ENCODE results near the gene SLC50A1. TPM values are rescaled to one million over a fixed set of nuclear protein-coding genes. Genes with fewer than 3 reads are reported as not detected.
"Not testable (repeated sequence)": the region's sequence is repeated elsewhere in the genome, so short reads cannot be mapped to it uniquely, and the experiment has no call there.

The SLC50A1 gene
- total and polyA plus RNA-seq, 4 donors, result 26.3 to 114 (median 68.4) TPM

- DNase-seq, result no peak
These were observed 9.8 kb downstream of the SLC50A1 start for GRCh38 chr1:155145491-155145890.

DNA sequence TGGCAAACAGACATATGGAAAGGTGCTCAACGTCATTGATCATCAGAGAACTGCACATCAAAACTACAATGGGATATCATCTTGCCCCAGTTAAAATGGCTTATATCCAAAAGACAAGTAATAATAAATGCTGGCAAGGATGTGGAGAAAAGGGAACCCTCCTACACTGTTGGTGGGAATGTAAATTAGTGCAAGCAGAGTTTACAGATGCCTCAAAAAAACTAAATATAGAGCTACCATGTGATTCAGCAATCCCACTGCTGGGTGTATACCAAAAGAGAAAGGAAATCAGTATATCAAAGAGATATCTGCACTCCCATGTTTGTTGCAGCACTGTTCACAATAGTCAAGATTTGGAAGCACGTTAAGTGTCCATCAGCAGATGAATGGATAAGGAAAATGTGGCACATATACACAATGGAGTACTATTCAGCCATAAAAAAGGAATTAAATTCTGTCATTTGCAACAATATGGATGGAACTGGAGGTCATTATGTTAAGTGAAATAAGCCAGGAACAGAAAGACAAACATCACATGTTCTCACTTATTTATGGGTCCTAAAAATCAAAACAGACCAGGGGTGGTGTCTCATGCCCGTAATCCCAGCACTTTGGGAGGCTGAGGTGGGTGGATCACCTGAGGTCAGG, 20.5 kb downstream of the SLC50A1 start:
- not testable (repeated sequence) for H3K9ac ChIP-seq (ENCODE audit: insufficient read depth in 1 of 2, low read length in 2 of 2); H3K27ac ChIP-seq (ENCODE audit: low read depth in 1 of 2, low read length in 1 of 2); H3K4me1 ChIP-seq (ENCODE audit: control insufficient read depth in 5 of 5, insufficient read depth in 5 of 5, low read length in 5 of 5); H3K9me3 ChIP-seq (ENCODE audit: control insufficient read depth in 4 of 4, insufficient read depth in 3 of 4, low read length in 3 of 4); H3K4me3 ChIP-seq; H3K36me3 ChIP-seq (ENCODE audit: control insufficient read depth in 4 of 4, insufficient read depth in 4 of 4, low read length in 4 of 4); H3K27me3 ChIP-seq (ENCODE audit: control insufficient read depth in 3 of 3, insufficient read depth in 3 of 3, low read length in 2 of 3); DNase-seq; ATAC-seq (ENCODE audit: insufficient read depth, low FRiP score)
- 70 to 84% methylated on average over 3 of the region's 3 CpGs for WGBS, 2 donors

More at GRCh38 chr1:155145491-155145890, 9.8 kb downstream of the SLC50A1 start:
- no peak overlapping the region for H3K9ac ChIP-seq (ENCODE audit: insufficient read depth in 1 of 2, low read length in 2 of 2)
- no peak for TF ChIP-seq CTCF (IDR thresholded peaks at IDR 0.05; ENCODE audit: control extremely low read depth, extremely low read depth)
- no peaks in the 10 kb centered on the region for H3K27me3 ChIP-seq (ENCODE audit: control insufficient read depth in 3 of 3, insufficient read depth in 3 of 3, low read length in 2 of 3)
- no peak for ATAC-seq (ENCODE audit: insufficient read depth, low FRiP score)
- no peaks in the 10 kb centered on the region for H3K36me3 ChIP-seq (ENCODE audit: control insufficient read depth in 4 of 4, insufficient read depth in 4 of 4, low read length in 4 of 4)
- H3K27ac ChIP-seq (ENCODE audit: low read depth in 1 of 2, low read length in 1 of 2), result no peak overlapping the region
- peaks cover 0 to 2% (median 0%) of the 10 kb centered on the region in 5 donors for H3K4me1 ChIP-seq (ENCODE audit: control insufficient read depth in 5 of 5, insufficient read depth in 5 of 5, low read length in 5 of 5)
- H3K4me3 ChIP-seq, result no peak overlapping the region
- H3K9me3 ChIP-seq (ENCODE audit: control insufficient read depth in 4 of 4, insufficient read depth in 3 of 4, low read length in 3 of 4), result no peaks in the 10 kb centered on the region
- 83 to 91% methylated on average over 3 of the region's 3 CpGs for WGBS, 2 donors

- H3K27ac ChIP-seq (ENCODE audit: low read depth in 1 of 2, low read length in 1 of 2), result no peak overlapping the region
- no peak for TF ChIP-seq CTCF (IDR thresholded peaks at IDR 0.05; ENCODE audit: control extremely low read depth, extremely low read depth)
- H3K4me3 ChIP-seq, result no peak overlapping the region
- WGBS, 2 donors, result 86 to 90% methylated on average over 1 of the region's 1 CpG
- no peak overlapping the region for H3K9ac ChIP-seq (ENCODE audit: insufficient read depth in 1 of 2, low read length in 2 of 2)
- no peak for DNase-seq
- no peak for ATAC-seq (ENCODE audit: insufficient read depth, low FRiP score)
- no peaks in the 10 kb centered on the region for H3K4me1 ChIP-seq (ENCODE audit: control insufficient read depth in 5 of 5, insufficient read depth in 5 of 5, low read length in 5 of 5)
- H3K36me3 ChIP-seq (ENCODE audit: control insufficient read depth in 4 of 4, insufficient read depth in 4 of 4, low read length in 4 of 4), result no peaks in the 10 kb centered on the region
- no peaks in the 10 kb centered on the region for H3K27me3 ChIP-seq (ENCODE audit: control insufficient read depth in 3 of 3, insufficient read depth in 3 of 3, low read length in 2 of 3)
- H3K9me3 ChIP-seq (ENCODE audit: control insufficient read depth in 4 of 4, insufficient read depth in 3 of 4, low read length in 3 of 4), result no peaks in the 10 kb centered on the region
These were observed 23.3 kb downstream of the SLC50A1 start for GRCh38 chr1:155158991-155159390.

DNA sequence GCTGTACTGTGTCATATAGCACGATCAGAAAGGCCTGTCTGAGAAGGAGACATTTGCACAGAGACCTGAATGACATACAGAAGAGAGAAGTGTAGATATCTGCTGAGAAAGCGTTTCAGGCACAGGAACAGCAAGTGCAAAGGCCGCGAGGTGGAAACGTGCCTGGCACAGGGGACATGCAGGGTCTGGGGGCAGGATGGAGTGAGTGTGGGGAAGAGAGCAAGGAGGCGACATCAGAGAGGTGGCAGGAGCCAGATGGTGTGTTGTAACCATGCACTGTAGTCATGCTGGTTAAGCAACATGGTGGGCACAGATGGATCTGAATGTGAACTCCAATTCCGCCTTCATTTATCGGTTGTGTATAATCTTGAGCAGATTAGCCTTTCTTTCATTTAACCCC, 24.5 kb downstream of the SLC50A1 start:
- 61 to 80% methylated on average over 8 of the region's 8 CpGs for WGBS, 2 donors
- no peak overlapping the region for H3K9ac ChIP-seq (ENCODE audit: insufficient read depth in 1 of 2, low read length in 2 of 2)

GRCh38 chr1:155162631-155163030, 27.0 kb downstream of the SLC50A1 start:
- 98% methylated on average over 6 of the region's 6 CpGs for WGBS, 2 donors
- H3K36me3 ChIP-seq (ENCODE audit: control insufficient read depth in 4 of 4, insufficient read depth in 4 of 4, low read length in 4 of 4); H3K27me3 ChIP-seq (ENCODE audit: control insufficient read depth in 3 of 3, insufficient read depth in 3 of 3, low read length in 2 of 3); H3K4me3 ChIP-seq; H3K27ac ChIP-seq (ENCODE audit: low read depth in 1 of 2, low read length in 1 of 2); DNase-seq; H3K9me3 ChIP-seq (ENCODE audit: control insufficient read depth in 4 of 4, insufficient read depth in 3 of 4, low read length in 3 of 4); ATAC-seq (ENCODE audit: insufficient read depth, low FRiP score); H3K9ac ChIP-seq (ENCODE audit: insufficient read depth in 1 of 2, low read length in 2 of 2): not testable (repeated sequence)
- peaks cover 0 to 16% (median 0%) of the 10 kb centered on the region in 5 donors for H3K4me1 ChIP-seq (ENCODE audit: control insufficient read depth in 5 of 5, insufficient read depth in 5 of 5, low read length in 5 of 5)

More for the DNA sequence above, 24.5 kb downstream of the SLC50A1 start:
- Histone ChIP-seq H3K36me3 (ENCODE audit: control insufficient read depth in 4 of 4, insufficient read depth in 4 of 4, low read length in 4 of 4) (no peaks in the 10 kb centered on the region), H3K4me1 (ENCODE audit: control insufficient read depth in 5 of 5, insufficient read depth in 5 of 5, low read length in 5 of 5) (no peaks in the 10 kb centered on the region), H3K4me3 (no peak overlapping the region), H3K9me3 (ENCODE audit: control insufficient read depth in 4 of 4, insufficient read depth in 3 of 4, low read length in 3 of 4) (no peaks in the 10 kb centered on the region), H3K27me3 (ENCODE audit: control insufficient read depth in 3 of 3, insufficient read depth in 3 of 3, low read length in 2 of 3) (no peaks in the 10 kb centered on the region), H3K27ac (ENCODE audit: low read depth in 1 of 2, low read length in 1 of 2) (no peak overlapping the region)
- no peak for DNase-seq
- TF ChIP-seq CTCF (IDR thresholded peaks at IDR 0.05; ENCODE audit: control extremely low read depth, extremely low read depth), result no peak
- ATAC-seq (ENCODE audit: insufficient read depth, low FRiP score), result no peak

GRCh38 chr1:155163785-155164184, 28.1 kb downstream of the SLC50A1 start:
- H3K4me1 ChIP-seq (ENCODE audit: control insufficient read depth in 5 of 5, insufficient read depth in 5 of 5, low read length in 5 of 5), result peaks cover 0 to 19% (median 0%) of the 10 kb centered on the region in 5 donors
- not testable (repeated sequence) for H3K4me3 ChIP-seq, DNase-seq

More at GRCh38 chr1:155163785-155164184, 28.1 kb downstream of the SLC50A1 start:
- ATAC-seq (ENCODE audit: insufficient read depth, low FRiP score); H3K27ac ChIP-seq (ENCODE audit: low read depth in 1 of 2, low read length in 1 of 2); H3K9me3 ChIP-seq (ENCODE audit: control insufficient read depth in 4 of 4, insufficient read depth in 3 of 4, low read length in 3 of 4); H3K36me3 ChIP-seq (ENCODE audit: control insufficient read depth in 4 of 4, insufficient read depth in 4 of 4, low read length in 4 of 4); H3K27me3 ChIP-seq (ENCODE audit: control insufficient read depth in 3 of 3, insufficient read depth in 3 of 3, low read length in 2 of 3); H3K9ac ChIP-seq (ENCODE audit: insufficient read depth in 1 of 2, low read length in 2 of 2): not testable (repeated sequence)
- WGBS, 2 donors, result 96 to 97% methylated on average over 4 of the region's 4 CpGs

Measured in lung (tissue), 12 donors.